ENCODE measurements around the gene CFAP68.

GRCh38 chr11:111841370-111842053 is 37.8 kb upstream of the CFAP68 start:
- peak; percentile 83 for TF ChIP-seq CTCF (IDR thresholded peaks at IDR 0.05; ENCODE audit: low read depth, low read length)
- no peak; the same call in 1 of the 2 replicates for TF ChIP-seq MAX (IDR thresholded peaks at IDR 0.05; ENCODE audit: low read depth, low read length)
